H1 (cell line): Measurements from ENCODE around the gene CDC42EP3. TPM values are rescaled to one million over a fixed set of nuclear protein-coding genes. Genes with fewer than 3 reads are reported as not detected.

Experiments used
- CTCF ChIA-PET: fragments of 300-600 bp; sonication (Branson Sonifier 250); formaldehyde crosslinking; loops from one replicate; lab custom pipeline; 2021; ENCODE audit not compliant: partially characterized antibody; lab: Charles Lee
- POLR2A ChIA-PET: fragments of 300-600 bp; sonication (Branson Sonifier 250); formaldehyde crosslinking; loops from one replicate; lab custom pipeline; 2021; ENCODE audit warnings: inconsistent platforms; ENCODE audit not compliant: partially characterized antibody; lab: Charles Lee
- DNase-seq, 2 experiments: peaks; one replicate each; pipeline versions ENCODE4 v3.0.0 to v3.0.0-alpha.2; 2010 to 2022; ENCODE audit warnings: low spot score in 2 of 2, low read depth in 1 of 2, mixed read lengths in 1 of 2
- FAIRE-seq: peaks from 2 replicates; lab custom pipeline; 2011; peaks lifted over from hg19 to GRCh38; lab: Jason Lieb, UNC
- H2AFZ ChIP-seq: 2 replicates; pipeline ENCODE4 v1.8.1; 2012; ENCODE audit warnings: low read length, inconsistent platforms
- H2AK5ac ChIP-seq: 2 replicates; pipeline ENCODE4 v1.6.1; 2013; ENCODE audit warnings: low read depth, low read length
- H2BK120ac ChIP-seq: replicated peaks from 2 replicates; pipeline ENCODE3; 2013; ENCODE audit warnings: low read depth, low read length, inconsistent platforms
- H2BK12ac ChIP-seq: 2 replicates; pipeline ENCODE4 v1.6.1; 2013; ENCODE audit warnings: low read depth, low read length
- H2BK15ac ChIP-seq: 2 replicates; pipeline ENCODE4 v1.6.1; 2013; ENCODE audit warnings: low read length
- H2BK20ac ChIP-seq: 2 replicates; pipeline ENCODE4 v1.6.1; 2013; ENCODE audit warnings: low read length
- H2BK5ac ChIP-seq: 2 replicates; pipeline ENCODE4 v1.6.1; 2013; ENCODE audit warnings: low read depth, low read length
- H3K14ac ChIP-seq: 2 replicates; pipeline ENCODE4 v1.6.1; 2013; ENCODE audit warnings: inconsistent platforms; ENCODE audit not compliant: insufficient read length
- H3K18ac ChIP-seq: 2 replicates; pipeline ENCODE4 v1.6.1; 2013; ENCODE audit warnings: low read length; ENCODE audit errors: extremely low read depth
- H3K23ac ChIP-seq: 2 replicates; pipeline ENCODE4 v1.6.1; 2013; ENCODE audit warnings: inconsistent platforms; ENCODE audit not compliant: insufficient read length
- H3K23me2 ChIP-seq: 2 replicates; pipeline ENCODE4 v1.6.1; 2013; ENCODE audit warnings: low read depth, low read length
- H3K27ac ChIP-seq: 2 replicates; pipeline ENCODE4 v1.6.1; 2011; ENCODE audit warnings: low read depth, low read length, inconsistent platforms
- H3K27me3 ChIP-seq, 4 experiments: replicated peaks in 1 of 4; 1 replicate in 1 of 4; 2 replicates in 3 of 4; pipeline versions ENCODE4 v1.6.1 to v1.8.1; 2011 to 2013; ENCODE audit warnings: low read length in 3 of 4, mild to moderate bottlenecking in 3 of 4, inconsistent platforms in 2 of 4, mixed read lengths in 2 of 4, moderate library complexity in 1 of 4; ENCODE audit not compliant: control insufficient read depth in 3 of 4, insufficient read depth in 3 of 4; ENCODE audit errors: extremely low read depth in 1 of 4
- H3K36me3 ChIP-seq, 4 experiments: 2 replicates each; pipeline versions ENCODE4 v1.6.1 to v1.8.1; 2011 to 2013; ENCODE audit warnings: mild to moderate bottlenecking in 4 of 4, low read length in 3 of 4, moderate library complexity in 2 of 4, control low read depth in 1 of 4, inconsistent platforms in 1 of 4; ENCODE audit not compliant: insufficient read depth in 4 of 4, control insufficient read depth in 2 of 4
- H3K4ac ChIP-seq: replicated peaks from 2 replicates; pipeline ENCODE3; 2013; ENCODE audit warnings: low read length, low read depth, mixed read lengths, inconsistent platforms; ENCODE audit not compliant: insufficient read length
- H3K4me1 ChIP-seq, 4 experiments: replicated peaks in 1 of 4; 1 replicate in 1 of 4; 2 replicates in 3 of 4; pipeline versions ENCODE4 v1.6.1 to v1.8.1; 2011 to 2013; ENCODE audit warnings: low read length in 3 of 4, inconsistent platforms in 2 of 4, mixed read lengths in 1 of 4; ENCODE audit not compliant: insufficient read depth in 4 of 4, control insufficient read depth in 3 of 4
- H3K4me2 ChIP-seq, 2 experiments: 2 replicates each; pipeline versions ENCODE4 v1.6.1 to v1.8.1; 2011 to 2013; ENCODE audit warnings: low read depth in 2 of 2, low read length in 2 of 2, control low read depth in 1 of 2, inconsistent platforms in 1 of 2, mild to moderate bottlenecking in 1 of 2; ENCODE audit not compliant: insufficient read depth in 1 of 2
- H3K4me3 ChIP-seq, 4 experiments: fragments of 200-600, 300-600 bp in 1 of 4; sonication (generic), shearing (Covaris generic), sonication (Bioruptor Twin) in 1 of 4; 2 replicates each; pipeline versions ENCODE4 v1.5.1 to v1.8.1; 2011 to 2016; ENCODE audit warnings: low read length in 4 of 4, low read depth in 3 of 4, control low read depth in 2 of 4, inconsistent platforms in 2 of 4, mild to moderate bottlenecking in 2 of 4, mixed read lengths in 1 of 4, moderate library complexity in 1 of 4; ENCODE audit not compliant: insufficient read depth in 2 of 4; ENCODE audit errors: extremely low read depth in 1 of 4
- H3K56ac ChIP-seq: replicated peaks from 2 replicates; pipeline ENCODE3; 2013; ENCODE audit warnings: low read depth, mild to moderate bottlenecking, mixed read lengths, low read length, inconsistent platforms; ENCODE audit not compliant: insufficient read length
- H3K79me1 ChIP-seq: 2 replicates; pipeline ENCODE4 v1.6.1; 2013; ENCODE audit warnings: low read depth, low read length, control low read depth
- H3K79me2 ChIP-seq, 2 experiments: 2 replicates each; pipeline versions ENCODE4 v1.6.1 to v1.8.1; 2012 to 2013; ENCODE audit warnings: low read length in 2 of 2, mild to moderate bottlenecking in 2 of 2, inconsistent platforms in 1 of 2; ENCODE audit not compliant: insufficient read depth in 2 of 2, control insufficient read depth in 1 of 2
- H3K9ac ChIP-seq, 4 experiments: replicated peaks in 1 of 4; 1 replicate in 1 of 4; 2 replicates in 3 of 4; pipeline versions ENCODE4 v1.6.1 to v1.8.1; 2011 to 2013; ENCODE audit warnings: low read depth in 3 of 4, low read length in 3 of 4, control low read depth in 2 of 4, mild to moderate bottlenecking in 2 of 4, moderate library complexity in 2 of 4, inconsistent platforms in 1 of 4; ENCODE audit errors: extremely low read depth in 1 of 4
- H3K9me3 ChIP-seq, 2 experiments: 2 replicates each; pipeline versions ENCODE4 v1.6.1 to v1.8.1; 2012 to 2013; ENCODE audit warnings: mild to moderate bottlenecking in 2 of 2, moderate library complexity in 2 of 2, control low read depth in 1 of 2, inconsistent platforms in 1 of 2, low read depth in 1 of 2, low read length in 1 of 2, mixed read lengths in 1 of 2; ENCODE audit not compliant: insufficient read depth in 2 of 2
- H4K20me1 ChIP-seq, 2 experiments: replicated peaks in 1 of 2; 2 replicates each; pipeline versions ENCODE3 to v1.8.1; 2011 to 2013; ENCODE audit warnings: inconsistent platforms in 2 of 2, low read length in 2 of 2, mild to moderate bottlenecking in 1 of 2; ENCODE audit not compliant: insufficient read depth in 2 of 2, control insufficient read depth in 1 of 2
- H4K5ac ChIP-seq: 2 replicates; pipeline ENCODE4 v1.6.1; 2013; ENCODE audit warnings: low read length, low read depth, mixed read lengths, inconsistent platforms; ENCODE audit not compliant: insufficient read length
- H4K8ac ChIP-seq: 2 replicates; pipeline ENCODE4 v1.8.0; 2013; ENCODE audit warnings: mild to moderate bottlenecking, moderate library complexity, low read length, inconsistent platforms; ENCODE audit not compliant: insufficient read depth; ENCODE audit errors: extremely low read depth
- H4K91ac ChIP-seq: replicated peaks from 2 replicates; pipeline ENCODE3; 2013; ENCODE audit warnings: low read length, mixed read lengths, inconsistent platforms; ENCODE audit not compliant: insufficient read length
- ATF2 ChIP-seq: IDR thresholded peaks from 2 replicates; pipeline ENCODE4 v1.6.1; 2012; ENCODE audit warnings: low read length, inconsistent platforms
- GABPA ChIP-seq: IDR thresholded peaks from 2 replicates; pipeline ENCODE4 v1.6.1; 2011; ENCODE audit warnings: mild to moderate bottlenecking, low read length, moderate library complexity, borderline replicate concordance; ENCODE audit not compliant: insufficient read depth
- POU5F1 ChIP-seq: IDR thresholded peaks from 2 replicates; pipeline ENCODE4 v1.6.1; 2011; ENCODE audit warnings: low read depth, mild to moderate bottlenecking, low read length, moderate library complexity
- SP4 ChIP-seq: IDR thresholded peaks from 2 replicates; pipeline ENCODE4 v1.6.1; 2012; ENCODE audit warnings: low read length, inconsistent platforms
- WGBS, 2 experiments: shearing (Covaris generic) in 1 of 2; methylation state at CpG; one replicate each; pipeline versions ENCODE4 v1.1.6 to v1.1.7; 2013 to 2015; ENCODE audit warnings: low lambda C conversion rate in 2 of 2, mixed read lengths in 2 of 2, inconsistent platforms in 1 of 2, low coverage in 1 of 2, missing lambda C conversion rate in 1 of 2; ENCODE audit not compliant: insufficient replicate concordance in 2 of 2, insufficient coverage in 1 of 2, insufficient read length in 1 of 2; ENCODE audit errors: extremely low coverage in 1 of 2, missing lambda C conversion rate in 1 of 2; 5-methylcytosine and 5-hydroxymethylcytosine counted together
- polyA plus RNA-seq, 7 experiments: library from polyadenylated mRNA; depleted of rRNA in 3 of 7; stranded (reverse) in 5 of 7; unstranded in 2 of 7; fragments of >200 nt in 5 of 7; fragments of 200-250 nt in 2 of 7; gene quantifications; 1 replicate in 5 of 7; 2 replicates in 1 of 7; 4 replicates in 1 of 7; pipeline versions ENCODE4 v1.2.1 to v1.2.3, GENCODE V29; 2011 to 2013; ENCODE audit warnings: missing spikeins in 2 of 7, mixed read lengths in 2 of 7
- total RNA-seq: library from RNA; stranded (reverse); fragmentation: NEBNext Ultra II Directional; extraction: Animal tissue kit (Norgen Biotek cat#: 25700); gene quantifications from 2 replicates; pipeline ENCODE4 v1.2.1, GENCODE V29; 2021

The CDC42EP3 gene
- total and polyA plus RNA-seq, 2 of the 8 experiments (the other 6 are each of a cell fraction or from before 2014, with no cell fraction given): 18.4 to 24.7 TPM

GRCh38 chr2:37709111-37709510, 37.7 kb upstream of the CDC42EP3 start:
- TF ChIP-seq ATF2 (no peak), POU5F1 (no peak), GABPA (no peak), SP4 (no peak)
- no peak overlapping the region for H4K5ac ChIP-seq
- no peaks in the 10 kb centered on the region for H3K79me2 ChIP-seq
- no peak overlapping the region for H2BK15ac ChIP-seq
- no peak overlapping the region for H4K8ac ChIP-seq
- no peak overlapping the region for H3K9ac ChIP-seq
- no peak overlapping the region for H3K56ac ChIP-seq
- no peak overlapping the region for H4K91ac ChIP-seq
- no peak overlapping the region for H3K27ac ChIP-seq
- peaks cover 2% of the 10 kb centered on the region; the same call in 1 of the 2 replicates for H3K23me2 ChIP-seq
- H2AFZ ChIP-seq: no peak overlapping the region
- no peaks in the 10 kb centered on the region for H3K36me3 ChIP-seq
- 89% methylated on average over 4 of the region's 4 CpGs; no CpG with 5 or more reads in 1 of the 2 experiments for whole genome bisulfite sequencing, 2 experiments
- H3K9me3 ChIP-seq: no peaks in the 10 kb centered on the region
- no peak for FAIRE-seq
- no peak overlapping the region for H2BK12ac ChIP-seq
- H3K14ac ChIP-seq: no peak overlapping the region
- no peaks in the 10 kb centered on the region for H4K20me1 ChIP-seq
- H2BK20ac ChIP-seq: no peak overlapping the region
- no peak overlapping the region for H3K23ac ChIP-seq
- H3K4me1 ChIP-seq: peaks cover 0 to 2% (median 0%) of the 10 kb centered on the region in 4 experiments; a peak in 1 of 7 replicates
- CTCF ChIA-PET: no interaction called here
- no peak for DNase-seq
- POLR2A ChIA-PET: no interaction called here
- no peak overlapping the region for H3K18ac ChIP-seq
- no peak overlapping the region for H2BK120ac ChIP-seq
- H3K79me1 ChIP-seq: no peaks in the 10 kb centered on the region
- no peak overlapping the region for H2AK5ac ChIP-seq
- no peak overlapping the region for H2BK5ac ChIP-seq
- no peak overlapping the region for H3K4ac ChIP-seq
- H3K27me3 ChIP-seq: no peaks in the 10 kb centered on the region
- H3K4me3 ChIP-seq: no peak overlapping the region
- H3K4me2 ChIP-seq: no peak overlapping the region
